ENCODE data around the gene SPATA31E1.

- TF ChIP-seq CTCF (IDR thresholded peaks at IDR 0.05): no peak
- no peak for TF ChIP-seq POLR2A (IDR thresholded peaks at IDR 0.05)
Measured at GRCh38 chr9:87890837-87891236, 8.2 kb downstream of the SPATA31E1 start.

All from testis (tissue), 2 donors.